OCI-M1 (cell line): ENCODE results near the gene KCNIP4.

Source experiments
- DNase-seq: peaks from one replicate; lab custom pipeline; 2025; lab: John Stamatoyannopoulos, UW

The KCNIP4 gene

DNA sequence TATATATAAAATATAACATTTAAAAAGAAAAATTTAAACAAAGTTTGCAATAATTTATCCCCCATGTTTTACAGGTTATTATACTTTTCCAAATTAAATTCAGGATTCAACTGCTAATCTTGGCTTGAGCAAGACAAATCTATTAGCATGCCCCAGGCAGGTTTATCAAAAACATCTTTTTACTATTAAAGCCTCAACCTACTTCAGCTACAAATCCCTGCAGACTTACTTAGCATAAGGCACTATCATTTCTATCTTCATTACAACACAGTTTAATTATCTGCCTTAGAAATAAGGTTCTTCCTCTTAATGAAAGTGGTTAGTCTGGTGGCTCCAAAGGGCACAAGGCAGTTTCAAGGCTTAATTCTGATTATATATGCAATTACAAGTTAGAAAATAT lies 770.7 kb downstream of the KCNIP4 start:
- no peak for DNase-seq

DNA sequence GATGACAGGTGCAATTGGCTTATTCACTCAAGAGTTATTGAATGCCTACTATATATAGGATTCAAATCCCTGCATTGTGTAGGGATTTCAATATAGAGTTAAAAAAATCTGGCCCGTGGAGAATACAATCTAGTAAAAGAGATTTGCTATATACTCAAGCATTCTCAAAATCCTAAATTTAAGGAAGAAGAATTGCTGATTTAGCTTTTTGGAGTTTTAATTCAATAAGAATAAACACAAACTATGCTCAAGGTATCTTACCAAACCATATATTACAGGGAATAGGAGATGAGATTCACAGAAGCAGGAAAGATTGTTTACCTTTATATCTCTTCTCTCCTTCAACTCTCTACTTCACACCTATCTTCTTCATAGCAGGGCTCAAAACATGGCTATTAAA lies 771.5 kb downstream of the KCNIP4 start:
- DNase-seq: no peak

DNA sequence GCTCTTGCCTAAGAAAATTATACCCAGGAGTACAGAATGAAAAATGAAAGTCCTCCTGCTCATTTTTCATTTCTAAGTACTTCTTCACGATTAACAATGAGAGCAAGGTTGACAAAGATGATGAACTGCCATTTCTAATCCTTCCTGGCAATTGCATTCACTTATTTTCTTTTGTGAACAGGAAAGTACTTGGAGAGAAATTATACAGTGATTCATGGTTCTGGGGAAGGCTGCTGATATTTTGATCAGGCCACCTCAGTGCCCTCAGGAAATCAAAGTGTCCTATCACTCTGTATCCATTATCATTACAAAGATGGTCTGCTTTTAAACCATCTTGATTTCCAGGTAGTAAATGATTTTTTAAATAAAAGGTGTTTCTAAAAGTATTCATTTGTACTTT lies 780.9 kb downstream of the KCNIP4 start:
- no peak for DNase-seq

- DNase-seq: no peak
These were observed 793.2 kb downstream of the KCNIP4 start for GRCh38 chr4:21155367-21155766.

- DNase-seq: no peak
These were observed 809.2 kb downstream of the KCNIP4 start for GRCh38 chr4:21139327-21139726.

DNA sequence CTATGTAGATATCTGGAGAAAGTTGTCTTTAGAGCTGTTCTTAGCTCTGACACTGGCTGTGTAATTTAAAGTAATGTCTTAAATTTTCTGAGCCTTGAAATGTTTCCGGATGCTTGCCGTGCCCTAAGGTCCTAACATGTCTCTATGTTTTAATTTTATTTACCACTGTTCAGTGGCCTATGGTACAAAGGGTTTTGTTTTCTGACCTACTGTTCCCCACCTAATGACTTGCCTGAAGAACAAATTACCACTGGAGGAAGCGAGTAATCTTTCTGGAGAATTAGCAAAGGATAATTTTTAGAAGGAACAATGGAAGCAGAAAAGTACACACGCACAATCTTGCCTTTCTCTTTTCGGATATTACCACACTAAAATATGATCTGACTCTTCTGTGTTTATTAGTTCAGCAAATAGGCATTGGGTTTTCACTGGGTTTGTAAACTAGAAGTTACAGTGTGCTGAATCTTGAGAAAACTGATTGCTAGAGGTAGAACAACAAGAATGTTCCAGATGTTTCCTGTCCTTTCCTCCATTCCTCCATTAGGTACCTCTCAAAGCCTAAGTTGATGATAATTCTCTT lies 812.4 kb downstream of the KCNIP4 start:
- no peak for DNase-seq

DNA sequence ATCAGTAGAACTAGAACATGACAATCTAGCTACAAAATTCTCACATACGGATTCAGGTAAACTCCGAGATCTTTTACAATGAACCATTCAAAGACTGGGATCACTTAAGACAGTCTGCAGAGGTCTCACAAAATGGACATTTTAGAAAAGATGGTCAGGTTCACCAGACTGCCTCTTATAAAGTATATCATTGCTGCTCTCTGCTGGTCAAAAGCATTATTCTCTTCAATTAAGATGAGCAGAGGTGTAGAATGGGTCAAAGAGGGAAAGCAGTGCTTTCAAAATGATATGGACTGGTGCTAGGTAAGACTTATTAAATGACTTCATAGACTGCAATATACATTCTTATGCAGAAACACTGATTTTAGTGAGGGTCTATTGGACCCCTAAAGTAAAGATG lies 813.6 kb downstream of the KCNIP4 start:
- DNase-seq: peak; percentile 61

GRCh38 chr4:21130606-21131005 lies 818.0 kb downstream of the KCNIP4 start:
- no peak for DNase-seq

- no peak for DNase-seq
These were observed 822.5 kb downstream of the KCNIP4 start for GRCh38 chr4:21126014-21126512.

- DNase-seq: no peak
These were observed 830.3 kb downstream of the KCNIP4 start for GRCh38 chr4:21118301-21118700.

- no peak for DNase-seq
These were observed 830.9 kb downstream of the KCNIP4 start for GRCh38 chr4:21117541-21118180.

DNA sequence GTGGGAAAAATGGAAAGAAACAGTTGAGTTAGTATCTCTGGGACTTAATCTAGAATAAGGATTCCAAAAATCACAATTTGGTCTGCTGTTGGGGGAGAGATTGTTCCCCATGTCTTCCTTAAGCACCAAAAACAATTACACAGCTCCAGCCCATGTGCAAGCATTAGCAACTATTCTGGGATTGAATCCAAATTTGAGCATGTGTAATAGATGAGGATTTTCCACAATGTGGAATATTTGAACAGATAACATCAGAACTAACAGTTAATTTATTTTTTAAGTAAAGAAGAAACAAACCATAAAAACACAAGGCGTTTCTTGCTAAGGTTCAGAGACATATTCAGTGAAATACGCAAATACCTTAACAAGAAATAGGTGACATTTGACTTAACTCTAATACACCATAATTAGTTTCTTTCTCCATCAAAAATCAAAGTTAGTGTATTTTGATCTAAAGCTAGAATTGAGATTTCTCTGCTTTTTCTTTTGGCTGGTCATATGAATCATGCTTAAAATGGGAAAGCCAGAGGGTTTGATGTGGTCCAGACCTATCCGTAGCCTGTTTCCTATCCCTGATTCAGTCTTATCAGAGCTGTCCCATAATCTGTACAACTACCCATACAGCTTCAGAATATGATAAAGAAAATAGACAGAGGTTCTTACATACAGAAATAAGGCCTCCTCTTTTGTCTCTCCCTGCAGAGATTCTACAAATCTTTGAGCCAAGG lies 834.9 kb downstream of the KCNIP4 start:
- no peak for DNase-seq

DNA sequence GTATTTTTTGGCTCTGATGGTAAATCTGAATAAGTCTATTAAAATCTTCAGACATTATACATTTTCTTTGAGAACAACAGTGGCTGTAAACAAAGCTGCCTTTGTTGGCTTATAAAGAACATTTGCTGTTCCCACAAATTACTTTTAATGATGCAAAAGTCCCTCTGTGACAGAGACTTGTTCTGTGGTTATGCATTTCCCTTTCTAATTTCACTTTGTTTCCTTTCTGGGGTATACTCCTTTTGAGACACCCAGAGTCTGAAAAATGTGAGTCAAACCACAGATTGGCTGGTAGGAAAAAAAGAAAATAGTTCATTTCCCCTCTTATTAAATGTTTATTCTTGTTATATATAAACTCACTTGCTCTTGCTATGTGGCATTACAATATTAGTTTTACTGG lies 845.9 kb downstream of the KCNIP4 start:
- no peak for DNase-seq

- no peak for DNase-seq
These were observed 850.7 kb downstream of the KCNIP4 start for GRCh38 chr4:21097865-21098264.

DNA sequence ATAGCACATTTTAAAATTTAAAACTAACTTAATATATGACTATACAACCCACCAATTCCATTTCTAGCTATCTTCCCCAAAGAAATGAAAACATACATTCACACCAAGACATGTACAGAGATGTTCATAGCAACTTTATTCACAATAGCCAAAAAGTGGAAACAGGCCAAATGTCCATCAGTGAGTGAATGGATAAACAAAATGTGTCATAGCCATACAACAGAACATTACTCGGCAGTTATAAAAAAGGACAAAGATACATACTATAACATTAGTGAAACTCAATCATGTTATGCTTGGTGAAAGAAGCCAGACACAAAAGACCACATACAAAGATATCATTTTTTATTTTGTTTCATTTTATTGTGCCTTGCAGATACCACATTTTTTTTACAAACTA lies 851.5 kb downstream of the KCNIP4 start:
- DNase-seq: no peak

DNA sequence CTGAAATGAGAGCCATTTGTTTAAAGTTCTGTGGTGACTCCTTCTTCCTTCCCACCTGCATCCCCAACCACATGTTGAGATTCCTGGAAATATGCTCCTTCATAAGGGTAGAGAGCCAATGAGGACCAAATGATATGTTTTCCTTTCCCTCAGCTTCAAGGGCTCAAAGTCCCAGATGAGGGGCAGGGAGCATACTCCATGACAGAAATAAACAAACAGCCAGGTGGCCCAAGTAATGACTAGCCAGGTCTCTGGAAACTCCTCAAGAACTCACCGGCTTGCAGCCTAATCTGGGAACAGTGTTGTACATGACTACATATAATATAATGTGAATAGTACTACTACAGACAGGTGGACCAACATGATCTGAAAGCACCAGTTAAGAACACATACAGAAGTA lies 856.0 kb downstream of the KCNIP4 start:
- DNase-seq: no peak

DNA sequence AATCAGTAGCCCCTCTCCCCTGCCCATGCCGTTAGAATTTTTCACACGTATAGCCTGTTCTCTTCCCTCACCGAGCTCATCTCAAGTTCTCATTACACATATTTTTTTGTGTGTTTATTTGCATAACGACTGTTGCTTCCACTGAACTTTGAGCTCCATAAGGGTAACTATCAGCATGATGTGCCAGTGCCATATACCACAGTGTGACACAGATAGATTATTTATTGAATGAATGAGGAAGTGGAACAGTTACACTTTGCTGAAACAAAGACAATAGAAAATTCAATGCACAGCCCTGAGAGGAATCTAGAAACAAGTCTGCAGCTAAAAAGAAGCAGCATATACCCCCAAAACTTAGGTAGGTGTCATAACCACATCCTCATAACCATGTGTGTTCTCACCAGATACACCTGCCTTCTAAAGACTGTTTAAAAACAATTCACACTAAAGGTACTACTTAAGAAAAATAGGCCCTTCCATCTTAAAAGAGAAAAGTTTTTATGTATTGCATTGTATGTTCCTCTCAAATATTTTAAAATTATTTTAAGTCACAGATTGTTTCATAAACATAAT lies 858.4 kb downstream of the KCNIP4 start:
- DNase-seq: peak; percentile 43

GRCh38 chr4:21083413-21083812 lies 865.2 kb downstream of the KCNIP4 start:
- no peak for DNase-seq

DNA sequence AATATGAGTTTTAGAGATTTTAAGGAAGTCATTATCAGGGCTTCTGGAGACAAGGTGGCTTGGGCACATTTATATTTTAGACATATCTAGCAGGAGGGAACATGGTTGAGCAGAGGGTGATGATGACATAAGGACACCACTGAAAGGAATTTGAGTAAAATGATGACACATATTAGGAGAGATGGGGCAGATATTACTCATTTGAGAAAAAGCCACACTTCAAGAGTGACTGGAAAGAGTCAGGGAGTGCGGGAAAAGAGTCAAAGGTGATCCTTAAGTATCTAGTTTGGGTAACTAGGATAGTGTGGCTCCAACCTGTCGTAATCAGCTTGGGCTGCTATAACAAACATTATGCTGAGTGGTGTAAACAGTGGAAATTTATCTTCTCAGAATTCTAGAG lies 870.6 kb downstream of the KCNIP4 start:
- no peak for DNase-seq

- no peak for DNase-seq
These were observed 881.2 kb downstream of the KCNIP4 start for GRCh38 chr4:21067351-21067750.

- no peak for DNase-seq
These were observed 886.7 kb downstream of the KCNIP4 start for GRCh38 chr4:21061902-21062301.

- DNase-seq: no peak
These were observed 902.4 kb downstream of the KCNIP4 start for GRCh38 chr4:21046141-21046540.

DNA sequence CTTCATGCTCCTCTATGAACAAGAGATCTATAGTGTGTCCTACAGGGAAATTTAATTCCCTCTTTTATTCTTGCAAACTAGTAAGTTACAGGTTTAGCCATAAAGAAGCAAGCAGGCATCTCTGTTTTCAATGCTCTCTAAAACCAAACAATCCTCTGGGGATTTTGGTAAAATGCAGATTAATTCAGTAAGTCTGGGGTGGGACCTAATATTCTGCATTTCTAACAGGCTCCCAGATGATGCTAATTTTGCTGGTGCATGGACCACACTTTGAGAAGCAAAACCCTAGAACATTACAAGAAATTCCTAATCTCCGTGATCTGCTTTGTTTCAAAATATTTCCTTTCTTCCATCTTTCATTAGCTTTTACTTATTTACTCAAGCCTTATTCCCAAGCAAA lies 903.5 kb downstream of the KCNIP4 start:
- no peak for DNase-seq
